ENCODE results near the gene GTF2H2C.
"Not testable (repeated sequence)": the region's sequence is repeated elsewhere in the genome, so short reads cannot be mapped to it uniquely, and the experiment has no call there.

GTF2H2C gene

GRCh38 chr5:69559908-69560330, at the start of gene GTF2H2C:
GTF2H2C (plus strand) TSS chr5:69560191; CDS start chr5:69565133, 4,942 bp downstream.
- peak; percentile 42 for TF ChIP-seq CTCF (IDR thresholded peaks at IDR 0.05; ENCODE audit: poor library complexity, severe bottlenecking)
- H3K9me3 ChIP-seq (ENCODE audit: severe bottlenecking); H3K27me3 ChIP-seq (ENCODE audit: insufficient read depth, poor library complexity, severe bottlenecking); H3K27ac ChIP-seq (ENCODE audit: poor library complexity, severe bottlenecking); H3K4me1 ChIP-seq (ENCODE audit: insufficient read depth, poor library complexity, severe bottlenecking); H3K36me3 ChIP-seq (ENCODE audit: low read depth): not testable (repeated sequence)
- H3K4me3 ChIP-seq (ENCODE audit: severe bottlenecking) = peak within 1 kb of the TSS; percentile 24
- ATAC-seq (ENCODE audit: low read depth) = peak; percentile 98
- peak; percentile 75 for DNase-seq (ENCODE audit: low spot score)

- ATAC-seq (ENCODE audit: low read depth) (no peak), DNase-seq (ENCODE audit: low spot score) (no peak)
- Histone ChIP-seq H3K36me3 (ENCODE audit: low read depth) (peaks cover 21% of the 10 kb centered on the region), H3K4me3 (ENCODE audit: severe bottlenecking) (no peak overlapping the region), H3K4me1 (ENCODE audit: insufficient read depth, poor library complexity, severe bottlenecking) (peaks cover 19% of the 10 kb centered on the region), H3K27ac (ENCODE audit: poor library complexity, severe bottlenecking) (no peak overlapping the region), H3K27me3 (ENCODE audit: insufficient read depth, poor library complexity, severe bottlenecking) (no peaks in the 10 kb centered on the region), H3K9me3 (ENCODE audit: severe bottlenecking) (no peaks in the 10 kb centered on the region)
- TF ChIP-seq CTCF (IDR thresholded peaks at IDR 0.05; ENCODE audit: poor library complexity, severe bottlenecking) = no peak
Observed at GRCh38 chr5:69510694-69511093, 49.3 kb upstream of the GTF2H2C start.

GRCh38 chr5:69512740-69513260, 47.2 kb upstream of the GTF2H2C start:
- no peaks in the 10 kb centered on the region for H3K27me3 ChIP-seq (ENCODE audit: insufficient read depth, poor library complexity, severe bottlenecking)
- H3K4me3 ChIP-seq (ENCODE audit: severe bottlenecking) = no peak overlapping the region
- ATAC-seq (ENCODE audit: low read depth) = peak; percentile 81
- H3K4me1 ChIP-seq (ENCODE audit: insufficient read depth, poor library complexity, severe bottlenecking) = peaks cover 35% of the 10 kb centered on the region
- TF ChIP-seq CTCF (IDR thresholded peaks at IDR 0.05; ENCODE audit: poor library complexity, severe bottlenecking) = no peak
- H3K36me3 ChIP-seq (ENCODE audit: low read depth) = peaks cover 14% of the 10 kb centered on the region
- peak overlapping the region; percentile 65 for H3K27ac ChIP-seq (ENCODE audit: poor library complexity, severe bottlenecking)
- no peak for DNase-seq (ENCODE audit: low spot score)
- no peaks in the 10 kb centered on the region for H3K9me3 ChIP-seq (ENCODE audit: severe bottlenecking)

- H3K9me3 ChIP-seq (ENCODE audit: severe bottlenecking); H3K27ac ChIP-seq (ENCODE audit: poor library complexity, severe bottlenecking); H3K36me3 ChIP-seq (ENCODE audit: low read depth); DNase-seq (ENCODE audit: low spot score); ATAC-seq (ENCODE audit: low read depth); H3K27me3 ChIP-seq (ENCODE audit: insufficient read depth, poor library complexity, severe bottlenecking); H3K4me3 ChIP-seq (ENCODE audit: severe bottlenecking): not testable (repeated sequence)
- peaks cover 45% of the 10 kb centered on the region for H3K4me1 ChIP-seq (ENCODE audit: insufficient read depth, poor library complexity, severe bottlenecking)
Observed at GRCh38 chr5:69515570-69515969, 44.4 kb upstream of the GTF2H2C start.

GRCh38 chr5:69516769-69517168, 43.2 kb upstream of the GTF2H2C start:
- DNase-seq (ENCODE audit: low spot score) (no peak), ATAC-seq (ENCODE audit: low read depth) (no peak)
- no peaks in the 10 kb centered on the region for H3K27me3 ChIP-seq (ENCODE audit: insufficient read depth, poor library complexity, severe bottlenecking)
- no peaks in the 10 kb centered on the region for H3K36me3 ChIP-seq (ENCODE audit: low read depth)
- no peaks in the 10 kb centered on the region for H3K9me3 ChIP-seq (ENCODE audit: severe bottlenecking)
- no peak overlapping the region for H3K27ac ChIP-seq (ENCODE audit: poor library complexity, severe bottlenecking)
- no peak for TF ChIP-seq CTCF (IDR thresholded peaks at IDR 0.05; ENCODE audit: poor library complexity, severe bottlenecking)
- H3K4me3 ChIP-seq (ENCODE audit: severe bottlenecking) = no peak overlapping the region
- H3K4me1 ChIP-seq (ENCODE audit: insufficient read depth, poor library complexity, severe bottlenecking) = peaks cover 57% of the 10 kb centered on the region

Data from RWPE2 (cell line).